ENCODE measurements around the gene ZMYND8.
A peak's percentile ranks its signal among the peaks of the same experiment; 100 is the strongest.
"Not testable (repeated sequence)": the region's sequence is repeated elsewhere in the genome, so short reads cannot be mapped to it uniquely, and the experiment has no call there.

The ZMYND8 gene

GRCh38 chr20:47263080-47263464 lies 93.4 kb downstream of the ZMYND8 start:
- H3K27me3 ChIP-seq (ENCODE audit: insufficient read depth, low read length, poor library complexity), result no peaks in the 10 kb centered on the region
- H3K9ac ChIP-seq (ENCODE audit: low read depth, low read length), result no peak overlapping the region
- H3K9me3 ChIP-seq (ENCODE audit: insufficient read depth, low read length, severe bottlenecking), result no peaks in the 10 kb centered on the region
- peaks cover 22% of the 10 kb centered on the region for H3K79me2 ChIP-seq (ENCODE audit: insufficient read depth, low read length)
- TF ChIP-seq EZH2 (IDR thresholded peaks at IDR 0.05; ENCODE audit: borderline replicate concordance, low read depth, low read length, severe bottlenecking), result no peak
- TF ChIP-seq CTCF (IDR thresholded peaks at IDR 0.05; ENCODE audit: borderline replicate concordance, extremely low read depth, low read length, poor library complexity, severe bottlenecking), result no peak
- H3K4me3 ChIP-seq (ENCODE audit: low read depth in 1 of 2, low read length in 2 of 2), result no peak overlapping the region
- H3K27ac ChIP-seq (ENCODE audit: low read length), result peak overlapping the region; percentile 63; the same call in 1 of the 2 replicates
- peaks cover 43% of the 10 kb centered on the region for H4K20me1 ChIP-seq (ENCODE audit: insufficient read depth, low read length)
- ATAC-seq (ENCODE audit: insufficient read depth, low read depth) (peak; percentile 9; the same call in 1 of the 3 replicates), DNase-seq (no peak)
- H2AFZ ChIP-seq (ENCODE audit: low read depth, low read length), result no peak overlapping the region
- peaks cover 10% of the 10 kb centered on the region for H3K4me1 ChIP-seq (ENCODE audit: insufficient read depth, low read length)
- H3K4me2 ChIP-seq (ENCODE audit: insufficient read depth, low read length), result no peak overlapping the region
- peaks cover 87% of the 10 kb centered on the region for H3K36me3 ChIP-seq (ENCODE audit: insufficient read depth, low read length)

GRCh38 chr20:47262365-47263013 lies 94.0 kb downstream of the ZMYND8 start:
- Histone ChIP-seq H3K9me3 (ENCODE audit: insufficient read depth, low read length, severe bottlenecking) (no peaks in the 10 kb centered on the region), H3K4me1 (ENCODE audit: insufficient read depth, low read length) (peaks cover 10% of the 10 kb centered on the region), H3K4me2 (ENCODE audit: insufficient read depth, low read length) (no peak overlapping the region), H3K27me3 (ENCODE audit: insufficient read depth, low read length, poor library complexity) (no peaks in the 10 kb centered on the region), H3K36me3 (ENCODE audit: insufficient read depth, low read length) (peaks cover 81% of the 10 kb centered on the region), H3K9ac (ENCODE audit: low read depth, low read length) (no peak overlapping the region), H3K27ac (ENCODE audit: low read length) (peak overlapping the region; percentile 22; the same call in 1 of the 2 replicates), H4K20me1 (ENCODE audit: insufficient read depth, low read length) (peaks cover 38% of the 10 kb centered on the region), H3K4me3 (ENCODE audit: low read depth in 1 of 2, low read length in 2 of 2) (no peak overlapping the region), H2AFZ (ENCODE audit: low read depth, low read length) (no peak overlapping the region), H3K79me2 (ENCODE audit: insufficient read depth, low read length) (peaks cover 18% of the 10 kb centered on the region)
- ATAC-seq (ENCODE audit: insufficient read depth, low read depth), result peak; percentile 76
- peak; percentile 69 for DNase-seq
- TF ChIP-seq CTCF (IDR thresholded peaks at IDR 0.05; ENCODE audit: borderline replicate concordance, extremely low read depth, low read length, poor library complexity, severe bottlenecking) (no peak), EZH2 (IDR thresholded peaks at IDR 0.05; ENCODE audit: borderline replicate concordance, low read depth, low read length, severe bottlenecking) (no peak)

- no peaks in the 10 kb centered on the region for H3K9me3 ChIP-seq (ENCODE audit: insufficient read depth, low read length, severe bottlenecking)
- ATAC-seq (ENCODE audit: insufficient read depth, low read depth) (no peak), DNase-seq (no peak)
- peaks cover 15% of the 10 kb centered on the region; the same call in 1 of the 2 replicates for H3K79me2 ChIP-seq (ENCODE audit: insufficient read depth, low read length)
- H3K36me3 ChIP-seq (ENCODE audit: insufficient read depth, low read length), result peaks cover 82% of the 10 kb centered on the region
- no peak overlapping the region for H3K4me2 ChIP-seq (ENCODE audit: insufficient read depth, low read length)
- H2AFZ ChIP-seq (ENCODE audit: low read depth, low read length), result no peak overlapping the region
- H3K27ac ChIP-seq (ENCODE audit: low read length), result peak overlapping the region; percentile 22; the same call in 1 of the 2 replicates
- H4K20me1 ChIP-seq (ENCODE audit: insufficient read depth, low read length), result peaks cover 36% of the 10 kb centered on the region
- H3K4me1 ChIP-seq (ENCODE audit: insufficient read depth, low read length), result peaks cover 10% of the 10 kb centered on the region
- no peak overlapping the region for H3K9ac ChIP-seq (ENCODE audit: low read depth, low read length)
- TF ChIP-seq EZH2 (IDR thresholded peaks at IDR 0.05; ENCODE audit: borderline replicate concordance, low read depth, low read length, severe bottlenecking) (no peak), CTCF (IDR thresholded peaks at IDR 0.05; ENCODE audit: borderline replicate concordance, extremely low read depth, low read length, poor library complexity, severe bottlenecking) (no peak)
- no peak overlapping the region for H3K4me3 ChIP-seq (ENCODE audit: low read depth in 1 of 2, low read length in 2 of 2)
- H3K27me3 ChIP-seq (ENCODE audit: insufficient read depth, low read length, poor library complexity), result no peaks in the 10 kb centered on the region
Observed at GRCh38 chr20:47262008-47262364, 94.5 kb downstream of the ZMYND8 start.

GRCh38 chr20:47261161-47261774 lies 95.2 kb downstream of the ZMYND8 start:
- H4K20me1 ChIP-seq (ENCODE audit: insufficient read depth, low read length), result peaks cover 39% of the 10 kb centered on the region
- not testable (repeated sequence) for H3K4me2 ChIP-seq (ENCODE audit: insufficient read depth, low read length)

GRCh38 chr20:47260540-47261126 lies 95.9 kb downstream of the ZMYND8 start:
- not testable (repeated sequence) for H3K9ac ChIP-seq (ENCODE audit: low read depth, low read length); ATAC-seq (ENCODE audit: insufficient read depth, low read depth); H2AFZ ChIP-seq (ENCODE audit: low read depth, low read length); DNase-seq; H3K27ac ChIP-seq (ENCODE audit: low read length); H3K27me3 ChIP-seq (ENCODE audit: insufficient read depth, low read length, poor library complexity); H3K4me3 ChIP-seq (ENCODE audit: low read depth in 1 of 2, low read length in 2 of 2); H3K9me3 ChIP-seq (ENCODE audit: insufficient read depth, low read length, severe bottlenecking); H3K4me2 ChIP-seq (ENCODE audit: insufficient read depth, low read length)
- Histone ChIP-seq H3K79me2 (ENCODE audit: insufficient read depth, low read length) (peaks cover 10% of the 10 kb centered on the region; the same call in 1 of the 2 replicates), H3K4me1 (ENCODE audit: insufficient read depth, low read length) (peaks cover 10% of the 10 kb centered on the region), H3K36me3 (ENCODE audit: insufficient read depth, low read length) (peaks cover 79% of the 10 kb centered on the region), H4K20me1 (ENCODE audit: insufficient read depth, low read length) (peaks cover 34% of the 10 kb centered on the region)

More at GRCh38 chr20:47261161-47261774, 95.2 kb downstream of the ZMYND8 start:
- not testable (repeated sequence) for H3K27ac ChIP-seq (ENCODE audit: low read length); H3K9me3 ChIP-seq (ENCODE audit: insufficient read depth, low read length, severe bottlenecking); H3K9ac ChIP-seq (ENCODE audit: low read depth, low read length); DNase-seq; ATAC-seq (ENCODE audit: insufficient read depth, low read depth); H3K27me3 ChIP-seq (ENCODE audit: insufficient read depth, low read length, poor library complexity); H2AFZ ChIP-seq (ENCODE audit: low read depth, low read length); H3K4me3 ChIP-seq (ENCODE audit: low read depth in 1 of 2, low read length in 2 of 2)
- H3K79me2 ChIP-seq (ENCODE audit: insufficient read depth, low read length), result peaks cover 10% of the 10 kb centered on the region; the same call in 1 of the 2 replicates
- H3K4me1 ChIP-seq (ENCODE audit: insufficient read depth, low read length), result peaks cover 10% of the 10 kb centered on the region
- peaks cover 81% of the 10 kb centered on the region for H3K36me3 ChIP-seq (ENCODE audit: insufficient read depth, low read length)

All from DND-41 (cell line).